Osteoblast (primary cell): Measurements from ENCODE around the gene TACR3. TPM values are rescaled to one million over a fixed set of nuclear protein-coding genes. Genes with fewer than 3 reads are reported as not detected.

Experiments
- DNase-seq: peaks from one replicate; pipeline ENCODE4 v3.0.0; 2011; ENCODE audit warnings: low spot score, mixed read lengths; ENCODE audit not compliant: insufficient read length; ENCODE audit errors: missing footprints
- H2AFZ ChIP-seq: 2 replicates; pipeline ENCODE4 v1.6.0; 2011; ENCODE audit warnings: mild to moderate bottlenecking, low read length
- H3K27ac ChIP-seq: 2 replicates; pipeline ENCODE4 v1.5.1; 2011; ENCODE audit warnings: mild to moderate bottlenecking, low read depth, low read length, moderate library complexity
- H3K27me3 ChIP-seq: 2 replicates; pipeline ENCODE4 v1.6.0; 2012; ENCODE audit warnings: mild to moderate bottlenecking, control low read depth, inconsistent platforms, low read length, moderate library complexity; ENCODE audit not compliant: insufficient read depth
- H3K36me3 ChIP-seq: 2 replicates; pipeline ENCODE4 v1.5.1; 2011; ENCODE audit warnings: mild to moderate bottlenecking, low read length, control low read depth, moderate library complexity; ENCODE audit not compliant: insufficient read depth
- H3K4me1 ChIP-seq: 2 replicates; pipeline ENCODE4 v1.5.1; 2011; ENCODE audit warnings: mild to moderate bottlenecking, low read length, control low read depth, moderate library complexity; ENCODE audit not compliant: insufficient read depth
- H3K4me2 ChIP-seq: 2 replicates; pipeline ENCODE4 v1.6.0; 2011; ENCODE audit warnings: mild to moderate bottlenecking, low read length; ENCODE audit not compliant: insufficient read depth
- H3K4me3 ChIP-seq: fragments of 200-600 bp; sonication (generic); 3 replicates; pipeline ENCODE4 v1.5.1; 2012; ENCODE audit warnings: mild to moderate bottlenecking, low read length, inconsistent platforms; ENCODE audit not compliant: insufficient read depth
- H3K79me2 ChIP-seq: 2 replicates; pipeline ENCODE4 v1.6.0; 2012; ENCODE audit warnings: mild to moderate bottlenecking, low read length, control low read depth, inconsistent platforms; ENCODE audit not compliant: insufficient read depth
- H3K9me3 ChIP-seq: 2 replicates; pipeline ENCODE4 v1.5.1; 2011; ENCODE audit warnings: low read depth, low read length, control low read depth
- H4K20me1 ChIP-seq: 2 replicates; pipeline ENCODE4 v1.6.0; 2012; ENCODE audit warnings: mild to moderate bottlenecking, low read length, control low read depth; ENCODE audit not compliant: insufficient read depth
- CTCF ChIP-seq: IDR thresholded peaks from 2 replicates; pipeline ENCODE4 v1.5.1; 2011; ENCODE audit warnings: mild to moderate bottlenecking, low read depth, low read length, moderate library complexity; ENCODE audit errors: extremely low read depth
- total RNA-seq: library from RNA; depleted of rRNA; stranded (reverse); fragments of >200 nt; gene quantifications from 2 replicates; pipeline ENCODE4 v1.2.3, GENCODE V29; 2012

TACR3 gene
- not detected in 2 replicates for total RNA-seq

GRCh38 chr4:103719830-103720207 lies at the start of gene TACR3:
Gene TACR3 (minus strand): TSS chr4:103719985. CDS start chr4:103719675, 310 bp downstream.
- Histone ChIP-seq H3K4me1 (no peaks in the 10 kb centered on the region), H3K4me3 (no peak within 1 kb of the TSS), H3K27me3 (no peaks in the 10 kb centered on the region), H2AFZ (no peak within 1 kb of the TSS), H4K20me1 (no peaks in the 10 kb centered on the region), H3K9me3 (no peaks in the 10 kb centered on the region), H3K4me2 (no peak within 1 kb of the TSS), H3K79me2 (no peaks in the 10 kb centered on the region), H3K27ac (no peak within 1 kb of the TSS), H3K36me3 (no peaks in the 10 kb centered on the region)
- DNase-seq: peak; percentile 34
- no peak for TF ChIP-seq CTCF

- Histone ChIP-seq H3K9me3 (peaks cover 2% of the 10 kb centered on the region), H3K27me3 (no peaks in the 10 kb centered on the region), H3K27ac (no peak overlapping the region), H3K4me3 (no peak overlapping the region), H4K20me1 (no peaks in the 10 kb centered on the region), H3K36me3 (no peaks in the 10 kb centered on the region), H2AFZ (no peak overlapping the region), H3K79me2 (no peaks in the 10 kb centered on the region), H3K4me1 (no peaks in the 10 kb centered on the region), H3K4me2 (no peak overlapping the region)
- no peak for DNase-seq
- TF ChIP-seq CTCF: no peak
Measured at GRCh38 chr4:103757631-103758030, 37.8 kb upstream of the TACR3 start.

GRCh38 chr4:103756741-103757140 lies 37.0 kb upstream of the TACR3 start:
- Histone ChIP-seq H3K36me3 (no peaks in the 10 kb centered on the region), H3K9me3 (peaks cover 2% of the 10 kb centered on the region), H2AFZ (no peak overlapping the region), H3K27ac (no peak overlapping the region), H3K4me1 (no peaks in the 10 kb centered on the region), H3K79me2 (no peaks in the 10 kb centered on the region), H4K20me1 (no peaks in the 10 kb centered on the region), H3K4me3 (no peak overlapping the region), H3K4me2 (no peak overlapping the region), H3K27me3 (no peaks in the 10 kb centered on the region)
- DNase-seq: no peak
- no peak for TF ChIP-seq CTCF

- H3K27me3 ChIP-seq: no peaks in the 10 kb centered on the region
- no peak for TF ChIP-seq CTCF
- H3K4me2 ChIP-seq: no peak overlapping the region
- peaks cover 2% of the 10 kb centered on the region for H3K9me3 ChIP-seq
- DNase-seq: no peak
- H4K20me1 ChIP-seq: no peaks in the 10 kb centered on the region
- H3K36me3 ChIP-seq: no peaks in the 10 kb centered on the region
- H2AFZ ChIP-seq: no peak overlapping the region
- H3K79me2 ChIP-seq: no peaks in the 10 kb centered on the region
- no peaks in the 10 kb centered on the region for H3K4me1 ChIP-seq
- no peak overlapping the region for H3K4me3 ChIP-seq
- H3K27ac ChIP-seq: no peak overlapping the region
Measured at GRCh38 chr4:103754844-103755243, 35.1 kb upstream of the TACR3 start.
